ENCODE results near the gene AGK. TPM values are rescaled to one million over a fixed set of nuclear protein-coding genes. Genes with fewer than 3 reads are reported as not detected.

AGK gene
- total and polyA plus RNA-seq, 2 of the 8 experiments (the other 6 are each of a cell fraction or from before 2014, with no cell fraction given), result 25.8 to 34.0 TPM

- no peak for TF ChIP-seq HDAC2 (IDR thresholded peaks at IDR 0.05; ENCODE audit: borderline replicate concordance in 1 of 2, low read depth in 2 of 2, low read length in 2 of 2)
- TF ChIP-seq BRCA1 (IDR thresholded peaks at IDR 0.05; ENCODE audit: low read depth, low read length), result no peak
- no peak for TF ChIP-seq POLR2A (IDR thresholded peaks at IDR 0.05; ENCODE audit: control extremely low read depth in 1 of 2, low read depth in 2 of 2, low read length in 2 of 2)
- TF ChIP-seq CEBPB (IDR thresholded peaks at IDR 0.05; ENCODE audit: low read depth, low read length), result no peak
- no peak for TF ChIP-seq BACH1 (IDR thresholded peaks at IDR 0.05; ENCODE audit: low read length)
- no peak for TF ChIP-seq TAF7 (optimal IDR thresholded peaks at IDR 0.05; ENCODE audit: borderline replicate concordance, low read depth, low read length)
- no peak for TF ChIP-seq NANOG (IDR thresholded peaks at IDR 0.05; ENCODE audit: insufficient read depth, low read depth, low read length, poor library complexity, severe bottlenecking)
Measured at GRCh38 chr7:141619745-141620144, 68.5 kb downstream of the AGK start (continued).
